ENCODE results near the gene PPP4R3B. TPM values are rescaled to one million over a fixed set of nuclear protein-coding genes. Genes with fewer than 3 reads are reported as not detected.

Gene PPP4R3B
- total and polyA plus RNA-seq, 2 of the 4 experiments (the other 2 are of a cell fraction) = 11.9 to 23.7 TPM

GRCh38 chr2:55636831-55637230 is 19.4 kb upstream of the PPP4R3B start:
- in situ Hi-C loops (cut with MboI; ENCODE audit: low sequenced_read_pairs) (no loop called here), dilution Hi-C loops (cut with HindIII; ENCODE audit: low sequenced_read_pairs, unreplicated experiment) (no loop called here), intact Hi-C loops (cut with micrococcal nuclease) (no loop called here)
- CTCF ChIA-PET = no interaction called here
- Histone ChIP-seq H4K8ac (ENCODE audit: low read depth in 2 of 2, low read length in 2 of 2) (no peak overlapping the region), H3K23ac (ENCODE audit: low read depth, low read length) (no peak overlapping the region), H3K4ac (ENCODE audit: low read depth, low read length) (no peak overlapping the region), H2AK9ac (replicated peaks; ENCODE audit: low read depth, low read length, poor library complexity) (no peak overlapping the region), H3K4me3 (ENCODE audit: insufficient read depth, low read depth, low read length) (no peak overlapping the region), H3K27ac (ENCODE audit: insufficient read depth, low read length) (no peak overlapping the region), H4K5ac (ENCODE audit: low read depth, low read length) (no peak overlapping the region), H3K9ac (ENCODE audit: low read depth, low read length) (no peak overlapping the region), H3K56ac (ENCODE audit: extremely low read depth, insufficient read depth, low read length) (no peak overlapping the region), H3K9me3 (ENCODE audit: control insufficient read depth, insufficient read depth, low read length) (no peaks in the 10 kb centered on the region), H2AK5ac (ENCODE audit: low read depth, low read length) (no peak overlapping the region), H4K91ac (ENCODE audit: insufficient read depth, low read depth, low read length) (no peak overlapping the region), H3K36me3 (ENCODE audit: control insufficient read depth, insufficient read depth, low read length) (peaks cover 18% of the 10 kb centered on the region), H3K4me1 (ENCODE audit: control insufficient read depth, insufficient read depth, low read length) (no peaks in the 10 kb centered on the region), H3K4me2 (ENCODE audit: low read depth, low read length) (no peak overlapping the region), H3K9me1 (ENCODE audit: insufficient read depth, low read length) (no peaks in the 10 kb centered on the region), H2AFZ (replicated peaks; ENCODE audit: low read length, poor library complexity) (no peak overlapping the region), H2BK5ac (ENCODE audit: low read depth, low read length, poor library complexity, severe bottlenecking) (no peak overlapping the region), H3K18ac (ENCODE audit: low read depth, low read length) (no peak overlapping the region), H2BK15ac (ENCODE audit: low read depth, low read length) (no peak overlapping the region), H4K20me1 (ENCODE audit: insufficient read depth, low read length) (no peaks in the 10 kb centered on the region), H3K79me1 (ENCODE audit: low read depth in 1 of 2, low read length in 2 of 2) (no peaks in the 10 kb centered on the region), H2BK20ac (ENCODE audit: low read depth, low read length) (no peak overlapping the region), H3K27me3 (ENCODE audit: control insufficient read depth, insufficient read depth, low read length) (no peaks in the 10 kb centered on the region), H2BK120ac (ENCODE audit: low read depth, low read length) (no peak overlapping the region), H3K14ac (replicated peaks; ENCODE audit: low read depth, low read length) (no peak overlapping the region)
- TF ChIP-seq CHD1 (IDR thresholded peaks at IDR 0.05; ENCODE audit: low read depth, low read length) = no peak
- TF ChIP-seq CTCF (conservative IDR thresholded peaks at IDR 0.05; ENCODE audit: low read depth, low read length) = no peak
- TF ChIP-seq USF2 (IDR thresholded peaks at IDR 0.05; ENCODE audit: low read depth, low read length) = no peak
- TF ChIP-seq RCOR1 (IDR thresholded peaks at IDR 0.05; ENCODE audit: insufficient replicate concordance, low read length) = no peak
- no peak for TF ChIP-seq MAFK (IDR thresholded peaks at IDR 0.05; ENCODE audit: low read depth, low read length)
- no peak for TF ChIP-seq ELK1 (IDR thresholded peaks at IDR 0.05; ENCODE audit: borderline replicate concordance, low read depth, low read length)
- TF ChIP-seq NFE2L2 (IDR thresholded peaks at IDR 0.05; ENCODE audit: low read depth, low read length) = no peak
- no peak for TF ChIP-seq MAZ (IDR thresholded peaks at IDR 0.05; ENCODE audit: borderline replicate concordance, low read depth, low read length)
- no peak for TF ChIP-seq SMC3 (IDR thresholded peaks at IDR 0.05; ENCODE audit: low read depth, low read length)
- TF ChIP-seq FOS (IDR thresholded peaks at IDR 0.05; ENCODE audit: low read depth, low read length) = no peak
- no peak for TF ChIP-seq CEBPB (IDR thresholded peaks at IDR 0.05; ENCODE audit: low read depth, low read length)
- DNase-seq (no peak), ATAC-seq (ENCODE audit: low read depth) (no peak)
- WGBS, 2 experiments (ENCODE audit: extremely low coverage in 2 of 2, insufficient read length in 1 of 2) = no CpG with 5 or more reads among the region's 3 CpGs
- POLR2A ChIA-PET (ENCODE audit: unreplicated experiment) = interaction anchor here (1.3 kb wide), 1 partner anchor 19 kb away, joined by 3 read pairs; the partner anchor contains the start of gene PPP4R3B
- no TSS peak for BruUV-seq (replicated peaks)
